ENCODE results near the gene TMEM117.

- TF ChIP-seq, protein P1, sequence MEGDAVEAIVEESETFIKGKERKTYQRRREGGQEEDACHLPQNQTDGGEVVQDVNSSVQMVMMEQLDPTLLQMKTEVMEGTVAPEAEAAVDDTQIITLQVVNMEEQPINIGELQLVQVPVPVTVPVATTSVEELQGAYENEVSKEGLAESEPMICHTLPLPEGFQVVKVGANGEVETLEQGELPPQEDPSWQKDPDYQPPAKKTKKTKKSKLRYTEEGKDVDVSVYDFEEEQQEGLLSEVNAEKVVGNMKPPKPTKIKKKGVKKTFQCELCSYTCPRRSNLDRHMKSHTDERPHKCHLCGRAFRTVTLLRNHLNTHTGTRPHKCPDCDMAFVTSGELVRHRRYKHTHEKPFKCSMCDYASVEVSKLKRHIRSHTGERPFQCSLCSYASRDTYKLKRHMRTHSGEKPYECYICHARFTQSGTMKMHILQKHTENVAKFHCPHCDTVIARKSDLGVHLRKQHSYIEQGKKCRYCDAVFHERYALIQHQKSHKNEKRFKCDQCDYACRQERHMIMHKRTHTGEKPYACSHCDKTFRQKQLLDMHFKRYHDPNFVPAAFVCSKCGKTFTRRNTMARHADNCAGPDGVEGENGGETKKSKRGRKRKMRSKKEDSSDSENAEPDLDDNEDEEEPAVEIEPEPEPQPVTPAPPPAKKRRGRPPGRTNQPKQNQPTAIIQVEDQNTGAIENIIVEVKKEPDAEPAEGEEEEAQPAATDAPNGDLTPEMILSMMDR (conservative IDR thresholded peaks at IDR 0.05; ENCODE audit: low read length): no peak
- no peak for TF ChIP-seq EZH2phosphoT487 (IDR thresholded peaks at IDR 0.05; ENCODE audit: borderline replicate concordance, low read depth, low read length)
Measured at GRCh38 chr12:43930032-43930431, 94.2 kb downstream of the TMEM117 start.

Data from OCI-LY7 (cell line).